ENCODE data around the gene MAP1LC3B. TPM values are rescaled to one million over a fixed set of nuclear protein-coding genes. Genes with fewer than 3 reads are reported as not detected.

The MAP1LC3B gene
- total and polyA plus RNA-seq, 5 donors from 2014 or later = 83.2 to 158 (median 134) TPM

- Mint-ChIP-seq H3K4me3 (peak overlapping the region in 2 of 4 donors; percentile 35 to 47), H3K27me3 (no peaks in the 10 kb centered on the region), H3K9me3 (peaks cover 0 to 2% (median 0%) of the 10 kb centered on the region in 7 donors), H3K4me1 (peaks cover 16 to 56% (median 25%) of the 10 kb centered on the region in 4 donors), H3K36me3 (peaks cover 18% of the 10 kb centered on the region), H3K27ac (peak overlapping the region in 2 of 3 donors; percentile 5 to 57)
- Histone ChIP-seq H3K4me3 (ENCODE audit: low read depth, low read length) (no peak overlapping the region), H3K4me1 (ENCODE audit: control insufficient read depth, insufficient read depth, low read length, poor library complexity, severe bottlenecking) (peaks cover 17% of the 10 kb centered on the region), H3K9me3 (ENCODE audit: control insufficient read depth in 2 of 2, low read length in 2 of 2) (no peaks in the 10 kb centered on the region), H3K27me3 (ENCODE audit: control insufficient read depth, insufficient read depth, low read length) (no peaks in the 10 kb centered on the region), H3K36me3 (ENCODE audit: control insufficient read depth, insufficient read depth, low read length) (peaks cover 13% of the 10 kb centered on the region), H3K27ac (ENCODE audit: insufficient read depth, low read length, poor library complexity, severe bottlenecking) (no peak overlapping the region)
- DNase-seq (no peak), ATAC-seq (ENCODE audit: low read depth in 2 of 2) (no peak)
Measured at GRCh38 chr16:87437911-87438610, 45.9 kb downstream of the MAP1LC3B start.

- H3K27me3 Mint-ChIP-seq = no peaks in the 10 kb centered on the region
- H3K4me1 Mint-ChIP-seq = peaks cover 16 to 56% (median 25%) of the 10 kb centered on the region in 4 donors
- H3K27me3 ChIP-seq (ENCODE audit: control insufficient read depth, insufficient read depth, low read length) = no peaks in the 10 kb centered on the region
- no peaks in the 10 kb centered on the region for H3K9me3 ChIP-seq (ENCODE audit: control insufficient read depth in 2 of 2, low read length in 2 of 2)
- peaks cover 16% of the 10 kb centered on the region for H3K36me3 Mint-ChIP-seq
- peaks cover 17% of the 10 kb centered on the region for H3K4me1 ChIP-seq (ENCODE audit: control insufficient read depth, insufficient read depth, low read length, poor library complexity, severe bottlenecking)
- H3K36me3 ChIP-seq (ENCODE audit: control insufficient read depth, insufficient read depth, low read length) = peaks cover 13% of the 10 kb centered on the region
- DNase-seq (no peak), ATAC-seq (ENCODE audit: low read depth in 2 of 2) (no peak)
- H3K27ac Mint-ChIP-seq = peak overlapping the region in 1 of 3 donors; percentile 57
- peak overlapping the region in 1 of 4 donors; percentile 35 for H3K4me3 Mint-ChIP-seq
- no peaks in the 10 kb centered on the region for H3K9me3 Mint-ChIP-seq
- H3K4me3 ChIP-seq (ENCODE audit: low read depth, low read length) = no peak overlapping the region
- no peak overlapping the region for H3K27ac ChIP-seq (ENCODE audit: insufficient read depth, low read length, poor library complexity, severe bottlenecking)
Measured at GRCh38 chr16:87438611-87438985, 46.5 kb downstream of the MAP1LC3B start.

GRCh38 chr16:87439926-87440325 lies 47.8 kb downstream of the MAP1LC3B start:
- H3K4me1 ChIP-seq (ENCODE audit: control insufficient read depth, insufficient read depth, low read length, poor library complexity, severe bottlenecking) = peaks cover 17% of the 10 kb centered on the region
- no peaks in the 10 kb centered on the region for H3K9me3 ChIP-seq (ENCODE audit: control insufficient read depth in 2 of 2, low read length in 2 of 2)
- H3K9me3 Mint-ChIP-seq = no peaks in the 10 kb centered on the region
- H3K27ac Mint-ChIP-seq = no peak overlapping the region
- H3K4me3 ChIP-seq (ENCODE audit: low read depth, low read length) = no peak overlapping the region
- ATAC-seq (ENCODE audit: low read depth in 2 of 2) = no peak
- H3K36me3 Mint-ChIP-seq = peaks cover 24% of the 10 kb centered on the region
- peaks cover 16 to 58% (median 26%) of the 10 kb centered on the region in 4 donors for H3K4me1 Mint-ChIP-seq
- no peak overlapping the region for H3K4me3 Mint-ChIP-seq
- H3K36me3 ChIP-seq (ENCODE audit: control insufficient read depth, insufficient read depth, low read length) = peaks cover 17% of the 10 kb centered on the region
- no peaks in the 10 kb centered on the region for H3K27me3 ChIP-seq (ENCODE audit: control insufficient read depth, insufficient read depth, low read length)
- no peak for DNase-seq
- H3K27ac ChIP-seq (ENCODE audit: insufficient read depth, low read length, poor library complexity, severe bottlenecking) = no peak overlapping the region
- no peaks in the 10 kb centered on the region for H3K27me3 Mint-ChIP-seq

GRCh38 chr16:87441886-87442580 lies 49.9 kb downstream of the MAP1LC3B start:
- Mint-ChIP-seq H3K9me3 (no peaks in the 10 kb centered on the region), H3K27ac (peak overlapping the region in 2 of 3 donors; percentile 14 to 76), H3K27me3 (no peaks in the 10 kb centered on the region), H3K4me3 (no peak overlapping the region), H3K4me1 (peaks cover 10 to 45% (median 20%) of the 10 kb centered on the region in 4 donors), H3K36me3 (peaks cover 34% of the 10 kb centered on the region)
- no peak for ATAC-seq (ENCODE audit: low read depth in 2 of 2)
- Histone ChIP-seq H3K4me3 (ENCODE audit: low read depth, low read length) (no peak overlapping the region), H3K4me1 (ENCODE audit: control insufficient read depth, insufficient read depth, low read length, poor library complexity, severe bottlenecking) (peaks cover 4% of the 10 kb centered on the region), H3K27ac (ENCODE audit: insufficient read depth, low read length, poor library complexity, severe bottlenecking) (no peak overlapping the region), H3K9me3 (ENCODE audit: control insufficient read depth in 2 of 2, low read length in 2 of 2) (no peaks in the 10 kb centered on the region), H3K27me3 (ENCODE audit: control insufficient read depth, insufficient read depth, low read length) (no peaks in the 10 kb centered on the region), H3K36me3 (ENCODE audit: control insufficient read depth, insufficient read depth, low read length) (peaks cover 31% of the 10 kb centered on the region)
- no peak for DNase-seq

- no peaks in the 10 kb centered on the region for H3K9me3 Mint-ChIP-seq
Measured at GRCh38 chr16:87442581-87442966, 50.4 kb downstream of the MAP1LC3B start.

GRCh38 chr16:87443016-87443415 lies 50.9 kb downstream of the MAP1LC3B start:
- H3K27ac ChIP-seq (ENCODE audit: insufficient read depth, low read length, poor library complexity, severe bottlenecking) = no peak overlapping the region
- Mint-ChIP-seq H3K4me1 (peaks cover 10 to 38% (median 20%) of the 10 kb centered on the region in 4 donors), H3K36me3 (peaks cover 39% of the 10 kb centered on the region), H3K4me3 (no peak overlapping the region), H3K27me3 (no peaks in the 10 kb centered on the region), H3K9me3 (no peaks in the 10 kb centered on the region), H3K27ac (peak overlapping the region in 1 of 3 donors; percentile 76)
- H3K4me3 ChIP-seq (ENCODE audit: low read depth, low read length) = no peak overlapping the region
- H3K9me3 ChIP-seq (ENCODE audit: control insufficient read depth in 2 of 2, low read length in 2 of 2) = no peaks in the 10 kb centered on the region
- H3K36me3 ChIP-seq (ENCODE audit: control insufficient read depth, insufficient read depth, low read length) = peaks cover 41% of the 10 kb centered on the region
- DNase-seq (no peak), ATAC-seq (ENCODE audit: low read depth in 2 of 2) (no peak)
- H3K4me1 ChIP-seq (ENCODE audit: control insufficient read depth, insufficient read depth, low read length, poor library complexity, severe bottlenecking) = peaks cover 4% of the 10 kb centered on the region
- no peaks in the 10 kb centered on the region for H3K27me3 ChIP-seq (ENCODE audit: control insufficient read depth, insufficient read depth, low read length)

More at GRCh38 chr16:87442581-87442966, 50.4 kb downstream of the MAP1LC3B start:
- Mint-ChIP-seq H3K4me3 (no peak overlapping the region), H3K36me3 (peaks cover 36% of the 10 kb centered on the region), H3K27me3 (no peaks in the 10 kb centered on the region), H3K27ac (peak overlapping the region in 1 of 3 donors; percentile 76), H3K4me1 (peaks cover 10 to 42% (median 20%) of the 10 kb centered on the region in 4 donors)
- no peak overlapping the region for H3K27ac ChIP-seq (ENCODE audit: insufficient read depth, low read length, poor library complexity, severe bottlenecking)
- no peaks in the 10 kb centered on the region for H3K9me3 ChIP-seq (ENCODE audit: control insufficient read depth in 2 of 2, low read length in 2 of 2)
- ATAC-seq (ENCODE audit: low read depth in 2 of 2) (no peak), DNase-seq (no peak)
- H3K4me3 ChIP-seq (ENCODE audit: low read depth, low read length) = no peak overlapping the region
- peaks cover 4% of the 10 kb centered on the region for H3K4me1 ChIP-seq (ENCODE audit: control insufficient read depth, insufficient read depth, low read length, poor library complexity, severe bottlenecking)
- H3K27me3 ChIP-seq (ENCODE audit: control insufficient read depth, insufficient read depth, low read length) = no peaks in the 10 kb centered on the region
- H3K36me3 ChIP-seq (ENCODE audit: control insufficient read depth, insufficient read depth, low read length) = peaks cover 36% of the 10 kb centered on the region

GRCh38 chr16:87443964-87444363 lies 51.8 kb downstream of the MAP1LC3B start:
- no peaks in the 10 kb centered on the region for H3K9me3 ChIP-seq (ENCODE audit: control insufficient read depth in 2 of 2, low read length in 2 of 2)
- H3K27ac ChIP-seq (ENCODE audit: insufficient read depth, low read length, poor library complexity, severe bottlenecking) = no peak overlapping the region
- H3K4me1 ChIP-seq (ENCODE audit: control insufficient read depth, insufficient read depth, low read length, poor library complexity, severe bottlenecking) = peaks cover 4% of the 10 kb centered on the region
- H3K27me3 ChIP-seq (ENCODE audit: control insufficient read depth, insufficient read depth, low read length) = no peaks in the 10 kb centered on the region
- Mint-ChIP-seq H3K27ac (no peak overlapping the region), H3K9me3 (no peaks in the 10 kb centered on the region), H3K27me3 (no peaks in the 10 kb centered on the region), H3K4me1 (peaks cover 6 to 35% (median 18%) of the 10 kb centered on the region in 4 donors), H3K36me3 (peaks cover 48% of the 10 kb centered on the region), H3K4me3 (no peak overlapping the region)
- H3K4me3 ChIP-seq (ENCODE audit: low read depth, low read length) = no peak overlapping the region
- H3K36me3 ChIP-seq (ENCODE audit: control insufficient read depth, insufficient read depth, low read length) = peaks cover 49% of the 10 kb centered on the region
- DNase-seq (no peak), ATAC-seq (ENCODE audit: low read depth in 2 of 2) (no peak)
